ENCODE data around the gene SSH3. TPM values are rescaled to one million over a fixed set of nuclear protein-coding genes. Genes with fewer than 3 reads are reported as not detected.

The SSH3 gene
- total RNA-seq, 3 donors from 2014 or later (not counting 1 experiment from before 2014, with no cell fraction given) = 34.3 to 42.7 (median 38.1) TPM

GRCh38 chr11:67311556-67312082, 8.3 kb downstream of the SSH3 start:
- Histone ChIP-seq H3K4me1 (ENCODE audit: control insufficient read depth, insufficient read depth, low read length) (peaks cover 28% of the 10 kb centered on the region), H3K27ac (ENCODE audit: low read length) (no peak overlapping the region), H3K36me3 (ENCODE audit: control insufficient read depth, insufficient read depth, low read length) (peaks cover 15% of the 10 kb centered on the region), H3K27me3 (ENCODE audit: control insufficient read depth, insufficient read depth, low read length) (no peaks in the 10 kb centered on the region), H3K9me3 (ENCODE audit: control insufficient read depth, insufficient read depth, low read length) (no peaks in the 10 kb centered on the region), H3K4me3 (ENCODE audit: low read length) (no peak overlapping the region)
- Mint-ChIP-seq H3K4me1 (peaks cover 13 to 20% of the 10 kb centered on the region in 2 donors), H3K27ac (peak overlapping the region in 1 of 2 donors; percentile 24), H3K9me3 (no peaks in the 10 kb centered on the region), H3K27me3 (ENCODE audit: low read depth in 2 of 2) (no peaks in the 10 kb centered on the region), H3K36me3 (no peaks in the 10 kb centered on the region), H3K4me3 (no peak overlapping the region)
- 84% methylated on average over 15 of the region's 15 CpGs for WGBS (ENCODE audit: insufficient coverage)
- peak in 1 of 2 donors; percentile 53 for DNase-seq
- ATAC-seq = no peak
- TF ChIP-seq CTCF (IDR thresholded peaks at IDR 0.05) = no peak
- intact Hi-C loops (cut with micrococcal nuclease) = no loop called here

GRCh38 chr11:67312187-67313021, 9.1 kb downstream of the SSH3 start:
- intact Hi-C loops (cut with micrococcal nuclease) = no loop called here
- no peak overlapping the region for H3K4me3 ChIP-seq (ENCODE audit: low read length)
- peak in 1 of 3 donors; percentile 51 for ATAC-seq

GRCh38 chr11:67313125-67313890, 10.0 kb downstream of the SSH3 start:
- ATAC-seq (no peak), DNase-seq (peak in 1 of 2 donors; percentile 5)
- H3K36me3 ChIP-seq (ENCODE audit: control insufficient read depth, insufficient read depth, low read length) = peaks cover 10% of the 10 kb centered on the region
- H3K4me3 Mint-ChIP-seq = no peak overlapping the region
- H3K36me3 Mint-ChIP-seq = no peaks in the 10 kb centered on the region
- no peaks in the 10 kb centered on the region for H3K9me3 Mint-ChIP-seq
- 87% methylated on average over 11 of the region's 11 CpGs for WGBS (ENCODE audit: insufficient coverage)
- H3K27ac Mint-ChIP-seq = peak overlapping the region; percentile 42 to 79
- peaks cover 27 to 34% of the 10 kb centered on the region in 2 donors for H3K4me1 Mint-ChIP-seq
- H3K4me3 ChIP-seq (ENCODE audit: low read length) = no peak overlapping the region
- no peak overlapping the region for H3K27ac ChIP-seq (ENCODE audit: low read length)
- peaks cover 0 to 4% of the 10 kb centered on the region in 2 donors for H3K27me3 Mint-ChIP-seq (ENCODE audit: low read depth in 2 of 2)
- H3K27me3 ChIP-seq (ENCODE audit: control insufficient read depth, insufficient read depth, low read length) = no peaks in the 10 kb centered on the region
- H3K9me3 ChIP-seq (ENCODE audit: control insufficient read depth, insufficient read depth, low read length) = no peaks in the 10 kb centered on the region
- H3K4me1 ChIP-seq (ENCODE audit: control insufficient read depth, insufficient read depth, low read length) = peaks cover 40% of the 10 kb centered on the region
- intact Hi-C loops (cut with micrococcal nuclease) = no loop called here
- no peak for TF ChIP-seq CTCF (IDR thresholded peaks at IDR 0.05)

More at GRCh38 chr11:67312187-67313021, 9.1 kb downstream of the SSH3 start:
- H3K27ac Mint-ChIP-seq = peak overlapping the region; percentile 42 to 79
- peak in 1 of 2 donors; percentile 66 for DNase-seq
- Histone ChIP-seq H3K27ac (ENCODE audit: low read length) (peak overlapping the region; percentile 47), H3K9me3 (ENCODE audit: control insufficient read depth, insufficient read depth, low read length) (no peaks in the 10 kb centered on the region), H3K36me3 (ENCODE audit: control insufficient read depth, insufficient read depth, low read length) (peaks cover 13% of the 10 kb centered on the region), H3K4me1 (ENCODE audit: control insufficient read depth, insufficient read depth, low read length) (peaks cover 34% of the 10 kb centered on the region), H3K27me3 (ENCODE audit: control insufficient read depth, insufficient read depth, low read length) (no peaks in the 10 kb centered on the region)
- TF ChIP-seq CTCF (IDR thresholded peaks at IDR 0.05) = no peak
- 72% methylated on average over 20 of the region's 22 CpGs for WGBS (ENCODE audit: insufficient coverage)
- H3K4me3 Mint-ChIP-seq = peak overlapping the region; percentile 13
- peaks cover 21 to 28% of the 10 kb centered on the region in 2 donors for H3K4me1 Mint-ChIP-seq
- no peaks in the 10 kb centered on the region for H3K9me3 Mint-ChIP-seq
- no peaks in the 10 kb centered on the region for H3K36me3 Mint-ChIP-seq
- no peaks in the 10 kb centered on the region for H3K27me3 Mint-ChIP-seq (ENCODE audit: low read depth in 2 of 2)
